Measurements from ENCODE around the gene TREM1.

DNA sequence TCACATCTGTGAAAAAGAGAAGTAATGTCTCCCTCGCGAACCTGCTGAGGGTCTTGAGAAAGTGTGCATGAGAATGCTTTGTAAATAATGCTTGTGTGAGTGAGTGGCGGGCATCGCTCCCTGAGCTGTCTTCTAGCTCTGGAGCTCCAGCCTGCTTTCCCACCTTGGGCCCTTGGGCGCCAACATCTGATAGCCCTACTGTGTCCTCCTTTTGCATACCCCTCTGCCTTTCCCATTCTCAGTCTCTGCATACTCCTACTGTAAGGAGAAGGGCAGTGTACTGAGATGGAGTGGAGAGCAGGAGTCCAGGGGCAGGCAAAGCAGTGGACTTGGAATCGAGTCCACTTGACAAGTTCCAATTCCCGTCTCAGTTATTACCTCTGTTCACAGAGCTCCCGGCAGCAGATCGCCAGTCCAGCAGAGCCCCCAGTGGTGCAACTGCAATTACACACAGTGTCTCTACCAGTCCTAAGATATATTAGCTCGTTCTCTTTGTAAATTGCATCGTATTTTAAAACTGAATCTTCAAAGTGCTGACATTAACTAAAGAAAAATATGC is 48.1 kb upstream of the TREM1 start:
- TF ChIP-seq POLR2A (IDR thresholded peaks at IDR 0.05) (no peak), EP300 (IDR thresholded peaks at IDR 0.05) (no peak), POLR2AphosphoS5 (IDR thresholded peaks at IDR 0.05) (no peak)
- TF ChIP-seq, protein P1, sequence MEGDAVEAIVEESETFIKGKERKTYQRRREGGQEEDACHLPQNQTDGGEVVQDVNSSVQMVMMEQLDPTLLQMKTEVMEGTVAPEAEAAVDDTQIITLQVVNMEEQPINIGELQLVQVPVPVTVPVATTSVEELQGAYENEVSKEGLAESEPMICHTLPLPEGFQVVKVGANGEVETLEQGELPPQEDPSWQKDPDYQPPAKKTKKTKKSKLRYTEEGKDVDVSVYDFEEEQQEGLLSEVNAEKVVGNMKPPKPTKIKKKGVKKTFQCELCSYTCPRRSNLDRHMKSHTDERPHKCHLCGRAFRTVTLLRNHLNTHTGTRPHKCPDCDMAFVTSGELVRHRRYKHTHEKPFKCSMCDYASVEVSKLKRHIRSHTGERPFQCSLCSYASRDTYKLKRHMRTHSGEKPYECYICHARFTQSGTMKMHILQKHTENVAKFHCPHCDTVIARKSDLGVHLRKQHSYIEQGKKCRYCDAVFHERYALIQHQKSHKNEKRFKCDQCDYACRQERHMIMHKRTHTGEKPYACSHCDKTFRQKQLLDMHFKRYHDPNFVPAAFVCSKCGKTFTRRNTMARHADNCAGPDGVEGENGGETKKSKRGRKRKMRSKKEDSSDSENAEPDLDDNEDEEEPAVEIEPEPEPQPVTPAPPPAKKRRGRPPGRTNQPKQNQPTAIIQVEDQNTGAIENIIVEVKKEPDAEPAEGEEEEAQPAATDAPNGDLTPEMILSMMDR (IDR thresholded peaks at IDR 0.05): no peak
